COR-L47 (cell line): Measurements from ENCODE around the gene ARHGAP26.

ENCODE experiments used
- DNase-seq: peaks from one replicate; lab custom pipeline; 2025; lab: John Stamatoyannopoulos, UW

The ARHGAP26 gene

DNA sequence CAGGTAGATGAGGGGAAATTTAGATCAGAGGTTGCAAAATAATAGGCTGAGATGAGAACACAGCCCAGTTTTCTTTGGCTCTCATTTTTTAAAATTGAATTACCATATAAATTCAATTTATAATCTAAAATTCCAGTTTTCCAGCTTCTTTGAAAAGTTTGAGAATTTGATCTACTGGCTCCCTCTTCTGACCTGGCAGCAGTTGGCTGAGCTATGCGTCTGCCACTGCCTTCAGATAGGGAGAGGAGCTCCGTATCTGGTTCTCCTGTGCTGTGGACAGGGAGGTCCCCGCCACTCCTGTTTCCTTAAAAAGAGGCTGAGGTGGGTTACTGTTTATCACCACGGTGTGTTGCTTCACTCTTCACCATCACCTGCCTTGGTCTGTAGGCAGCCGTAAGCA is 103.7 kb downstream of the ARHGAP26 start:
- no peak for DNase-seq

DNA sequence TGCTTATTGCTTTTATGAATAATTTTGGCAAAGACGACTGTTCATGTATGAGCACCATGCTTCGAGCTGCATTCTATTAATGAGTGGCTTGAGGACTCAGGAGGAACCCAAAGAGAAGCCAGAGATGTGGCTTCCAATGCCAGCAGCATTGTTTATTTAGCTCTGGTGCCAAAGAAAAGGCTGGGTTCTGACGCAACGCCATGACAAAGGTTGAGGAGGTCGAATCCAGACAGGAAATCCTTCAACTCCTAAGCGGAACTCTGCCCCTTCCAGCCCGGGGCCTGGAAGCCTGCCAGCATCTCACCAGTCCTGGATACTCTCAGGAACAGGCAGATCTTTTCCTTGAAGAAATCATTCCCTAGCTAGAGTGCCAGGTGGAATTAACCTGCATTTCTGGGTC is 104.4 kb downstream of the ARHGAP26 start:
- DNase-seq: no peak

DNA sequence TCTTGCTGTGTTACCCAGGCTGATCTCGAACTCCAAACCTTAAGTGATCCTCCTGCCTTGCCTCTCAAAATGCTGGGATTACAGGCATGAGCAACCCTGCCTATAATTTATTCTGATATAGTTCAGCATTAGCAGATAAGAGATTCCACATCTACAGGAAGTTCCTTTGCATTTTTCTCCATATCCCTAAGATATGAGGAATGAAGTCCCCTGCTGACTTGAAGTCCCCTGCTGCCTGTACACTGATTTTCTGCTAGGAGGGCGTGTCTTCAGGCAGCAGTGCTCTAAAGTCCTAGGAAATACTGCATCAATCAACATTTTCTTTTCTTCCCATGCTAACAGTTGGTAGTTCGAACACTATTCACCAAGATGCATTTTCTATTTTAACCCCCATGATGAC is 105.8 kb downstream of the ARHGAP26 start:
- no peak for DNase-seq

DNA sequence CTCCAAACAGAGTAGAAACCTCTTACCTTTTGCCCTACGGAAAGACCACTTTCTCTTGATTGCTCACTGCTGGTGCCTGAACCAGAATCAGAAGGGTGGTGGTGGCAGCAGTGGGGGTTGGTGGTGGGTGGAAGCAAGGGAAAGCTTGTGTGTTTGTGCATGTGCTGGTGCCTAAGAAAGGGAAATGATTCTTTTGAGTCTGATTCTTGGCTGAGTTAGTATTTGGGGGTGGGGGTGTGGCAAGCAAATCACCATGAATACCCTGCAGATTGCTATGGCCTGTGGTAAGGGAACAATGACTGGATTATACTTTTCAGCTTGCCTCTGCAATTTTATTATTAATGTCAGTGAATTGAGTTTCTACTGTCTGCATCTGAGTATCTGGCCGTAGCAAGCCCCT is 106.6 kb downstream of the ARHGAP26 start:
- DNase-seq: no peak

DNA sequence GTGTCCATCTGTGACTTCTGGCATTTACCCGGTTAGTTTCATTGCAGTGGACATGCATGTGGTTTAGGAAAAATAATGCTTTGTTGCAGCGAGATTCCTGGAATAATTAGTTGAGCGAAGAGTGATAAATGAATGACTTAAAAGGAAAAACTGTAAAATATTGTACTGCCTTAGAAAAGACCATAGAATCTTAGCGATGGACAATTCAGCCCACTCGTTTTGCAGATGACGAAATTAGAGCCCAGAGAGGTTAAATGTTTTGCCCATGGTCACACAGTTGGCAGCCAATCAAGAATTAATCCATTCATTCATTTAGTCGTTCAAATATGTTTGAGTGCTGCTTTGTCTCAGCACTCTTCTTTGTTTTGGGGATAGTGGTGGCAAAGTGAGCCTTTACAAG is 107.9 kb downstream of the ARHGAP26 start:
- no peak for DNase-seq

DNA sequence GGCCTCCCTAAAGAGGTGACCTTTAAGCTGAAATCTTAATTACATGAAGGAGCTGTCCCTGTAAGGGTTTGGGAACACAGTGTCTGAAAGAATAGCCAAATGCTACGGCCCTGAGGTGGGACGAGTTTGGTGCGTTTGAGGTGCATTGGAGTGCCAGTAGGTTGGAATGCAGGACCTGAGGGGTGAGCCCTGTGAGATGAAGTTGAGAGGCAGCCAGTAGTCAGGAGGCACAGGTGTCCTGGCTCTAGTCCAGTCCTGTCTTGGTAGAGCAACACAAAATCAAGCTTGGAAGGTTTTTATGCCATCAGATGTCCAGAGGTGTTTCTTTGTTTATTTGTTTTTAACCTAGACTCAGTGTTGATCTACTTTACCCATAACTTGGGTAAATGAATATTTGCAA is 108.5 kb downstream of the ARHGAP26 start:
- DNase-seq: no peak

DNA sequence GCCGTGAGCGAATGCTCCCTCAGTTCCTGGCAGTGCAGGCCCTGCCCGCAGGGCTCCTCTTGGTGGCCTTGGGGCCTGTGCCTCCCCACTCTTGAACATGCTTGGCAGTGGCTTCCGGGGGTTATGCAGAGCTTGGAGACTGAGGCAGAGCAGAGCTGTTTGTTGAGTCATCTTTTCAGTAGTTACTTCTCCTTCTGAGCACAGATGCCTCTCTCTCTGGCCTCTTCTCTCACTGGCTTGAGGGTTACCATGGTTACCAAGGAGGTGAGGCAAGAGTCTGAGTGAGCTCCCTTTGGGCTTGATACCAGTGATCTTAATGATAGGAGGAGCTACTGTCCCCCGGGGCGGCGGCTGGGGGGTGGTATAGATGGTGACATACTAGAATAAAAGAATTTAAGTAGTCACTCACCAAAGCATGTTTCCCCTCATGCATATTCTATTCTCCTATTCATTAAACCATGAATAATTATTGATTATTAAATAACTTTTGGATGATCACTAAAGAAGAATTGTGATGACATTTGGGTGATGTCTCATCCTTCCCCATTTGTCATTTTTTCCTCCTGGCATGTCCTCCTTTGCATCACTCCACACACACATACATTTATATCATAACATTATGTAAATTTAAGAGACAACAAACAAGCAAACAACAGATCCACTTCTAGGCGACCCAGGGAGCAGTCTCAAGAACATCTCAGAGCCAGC is 111.1 kb downstream of the ARHGAP26 start:
- DNase-seq: no peak

DNA sequence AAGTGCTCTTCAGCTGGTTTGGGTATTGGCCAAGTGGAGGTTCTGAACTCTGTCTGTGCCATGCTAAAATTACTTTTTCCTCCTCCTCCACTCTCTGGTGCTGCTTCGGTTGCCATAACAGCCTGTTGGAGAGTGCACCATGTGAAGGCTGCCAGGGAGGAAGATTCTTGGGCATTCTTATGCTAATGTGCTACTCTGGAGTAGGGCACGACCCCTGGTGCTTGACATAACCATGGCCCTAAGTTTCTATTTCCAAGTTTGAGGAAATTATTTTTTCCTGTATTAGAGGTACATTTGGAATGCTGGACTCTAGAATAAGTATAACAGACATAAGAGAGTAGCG is 111.6 kb downstream of the ARHGAP26 start:
- no peak for DNase-seq

DNA sequence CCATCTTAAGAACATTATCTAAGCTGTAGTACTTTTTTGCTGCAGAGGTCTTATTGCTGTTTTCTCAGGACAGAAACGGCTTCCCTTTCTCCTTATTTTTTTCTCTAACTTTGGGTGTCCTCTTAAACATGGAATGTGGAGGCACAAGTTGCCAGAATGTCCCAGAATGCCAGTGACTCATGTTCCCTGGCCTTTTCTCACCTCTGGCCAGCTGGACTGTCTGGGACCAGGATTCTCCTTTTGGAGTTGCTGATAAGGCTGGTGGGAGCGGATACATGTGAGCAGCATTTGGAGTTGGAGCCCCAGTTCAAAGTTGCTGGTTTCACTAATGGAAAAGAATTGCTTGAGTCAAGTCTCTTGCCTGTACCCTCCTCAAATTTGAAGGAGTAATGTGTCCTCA is 112.8 kb downstream of the ARHGAP26 start:
- no peak for DNase-seq

DNA sequence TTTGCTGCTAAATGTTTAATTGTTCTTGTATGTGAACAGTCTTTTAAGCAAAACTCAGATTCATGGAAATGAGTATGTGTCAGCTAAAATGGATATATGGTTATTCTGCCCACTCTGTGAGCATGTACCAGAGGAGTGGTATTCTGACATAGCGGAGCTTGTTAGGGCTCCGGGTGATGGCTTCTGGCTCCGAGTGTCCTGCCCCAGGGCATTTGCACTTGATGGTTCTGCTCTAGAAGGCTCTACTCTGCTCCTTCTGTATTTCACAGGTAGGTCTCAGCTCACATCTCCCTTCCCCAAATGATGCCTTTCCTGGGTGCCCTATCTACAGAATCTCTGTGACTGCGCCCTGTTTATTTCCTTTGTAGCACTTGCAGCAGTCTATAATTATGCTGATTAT is 113.3 kb downstream of the ARHGAP26 start:
- no peak for DNase-seq

DNA sequence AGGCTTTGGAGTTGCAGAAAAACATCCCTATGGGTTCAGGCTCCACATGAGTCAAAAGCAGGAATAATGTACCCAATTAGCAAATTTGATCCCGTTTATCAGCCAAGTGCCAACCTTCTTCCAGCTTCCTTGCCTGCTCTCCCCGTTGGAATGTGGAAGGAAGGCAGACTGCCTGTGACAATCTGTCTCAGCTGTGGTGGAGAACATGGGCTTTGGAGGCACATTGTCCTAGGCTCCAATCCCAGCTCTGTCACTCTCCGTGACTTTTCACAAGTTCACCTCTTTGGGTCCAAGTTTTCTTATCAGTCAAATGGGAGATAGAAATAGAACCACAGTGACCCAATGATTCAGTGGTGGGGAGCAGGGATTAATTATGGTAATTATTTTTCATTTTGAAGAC is 113.9 kb downstream of the ARHGAP26 start:
- no peak for DNase-seq

DNA sequence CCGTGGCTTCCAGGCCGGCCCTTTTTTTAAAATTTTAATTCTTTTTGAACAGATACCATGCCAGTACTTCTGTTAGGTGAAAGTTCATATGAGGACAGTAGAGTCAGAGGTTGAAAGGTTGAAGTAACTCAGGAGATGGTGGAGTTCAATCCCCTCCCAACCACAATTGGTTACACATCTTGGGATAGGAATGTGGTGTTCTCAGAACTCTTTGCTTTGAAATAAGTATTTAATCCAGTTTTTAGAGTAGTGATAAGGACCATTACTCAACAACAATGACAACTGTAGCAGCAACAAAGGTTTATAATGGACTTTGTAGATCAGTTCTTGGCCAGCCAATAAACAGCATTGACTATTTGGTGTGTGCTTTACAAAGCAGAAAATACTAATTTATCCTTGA is 116.0 kb downstream of the ARHGAP26 start:
- DNase-seq: no peak

DNA sequence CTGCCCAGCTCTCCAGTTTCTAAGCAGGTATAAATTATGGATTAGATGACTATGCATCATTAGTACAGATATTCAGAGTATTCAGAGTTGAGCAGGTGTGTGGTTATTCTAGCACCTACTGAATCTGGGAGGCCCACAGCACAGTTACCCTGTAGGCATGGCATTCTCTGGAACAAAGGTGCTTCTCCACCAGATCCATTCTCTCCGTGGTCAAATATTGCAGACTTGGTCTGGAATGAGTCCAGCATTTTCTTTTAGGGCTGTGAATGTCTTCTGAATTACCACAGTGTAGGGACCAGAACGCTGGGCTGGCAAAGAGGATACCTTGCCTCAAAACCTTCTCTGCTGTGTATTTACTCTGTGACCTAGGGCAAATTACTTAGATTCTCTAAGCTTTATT is 116.8 kb downstream of the ARHGAP26 start:
- no peak for DNase-seq

DNA sequence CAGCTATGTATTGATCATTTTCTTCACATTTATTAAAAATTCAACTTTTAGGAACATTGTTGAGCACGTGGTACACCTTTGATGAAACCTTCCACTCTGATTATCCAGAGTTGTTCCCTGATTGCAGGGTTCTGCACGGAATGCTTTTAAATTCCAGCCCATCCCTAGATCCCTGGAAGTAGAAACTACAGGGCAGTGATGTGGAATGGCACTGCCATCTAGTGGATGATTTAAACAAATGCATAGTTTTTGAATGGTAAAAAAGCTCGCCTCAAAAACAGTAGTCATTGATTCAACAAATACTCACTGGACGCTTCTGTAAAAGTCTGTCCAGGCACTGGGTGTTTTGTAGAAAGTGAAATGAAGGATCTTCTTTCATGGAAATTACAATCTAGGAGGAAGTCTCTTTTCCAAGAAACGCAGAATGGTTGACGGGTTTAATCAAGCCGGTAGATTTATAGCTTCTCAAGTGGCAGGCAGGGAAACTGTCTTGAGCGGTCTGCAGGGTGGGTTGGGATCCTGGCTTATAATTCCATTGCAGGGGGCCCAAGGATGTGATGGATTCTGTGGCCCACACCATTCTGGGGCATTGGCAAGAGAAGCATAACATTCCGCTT is 118.4 kb downstream of the ARHGAP26 start:
- peak; percentile 18 for DNase-seq

DNA sequence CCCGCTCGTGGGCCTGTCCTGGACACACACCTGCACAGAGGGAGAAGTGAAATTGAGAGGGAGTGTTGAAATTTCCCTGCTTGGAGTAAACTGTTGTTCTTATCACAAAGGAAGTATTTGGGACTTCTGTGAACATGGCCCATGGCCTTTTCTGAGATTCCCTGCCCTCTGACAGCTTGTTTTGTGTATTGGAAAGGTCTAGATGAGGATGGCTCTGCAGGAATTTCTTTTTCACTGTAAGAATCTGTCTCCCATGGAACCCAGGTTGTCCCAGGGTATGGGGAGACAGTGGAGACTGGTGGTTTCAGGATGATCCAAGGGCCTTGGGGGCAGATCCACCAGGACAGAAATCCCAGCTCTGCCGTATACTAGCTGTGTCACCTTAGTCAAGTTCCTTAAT is 121.8 kb downstream of the ARHGAP26 start:
- no peak for DNase-seq

DNA sequence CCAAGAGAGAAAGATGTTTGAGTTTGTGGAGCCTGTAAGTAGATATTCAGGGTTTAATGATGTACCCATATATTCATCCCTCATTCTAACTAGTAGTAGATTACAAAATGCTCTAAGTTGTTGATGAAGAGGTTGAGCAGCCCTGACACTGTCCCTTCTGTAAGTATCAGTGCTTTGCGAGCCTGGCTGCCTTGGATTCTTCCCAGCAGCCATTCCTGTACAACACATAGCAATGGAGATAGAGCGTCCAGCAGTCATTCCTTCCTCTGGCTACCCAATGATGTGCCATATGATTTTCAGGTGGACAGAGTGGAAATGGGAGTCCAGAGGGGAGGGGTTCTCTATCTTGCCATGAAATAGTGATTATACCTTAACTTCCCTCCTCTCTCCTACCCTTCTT is 124.1 kb downstream of the ARHGAP26 start:
- DNase-seq: no peak

DNA sequence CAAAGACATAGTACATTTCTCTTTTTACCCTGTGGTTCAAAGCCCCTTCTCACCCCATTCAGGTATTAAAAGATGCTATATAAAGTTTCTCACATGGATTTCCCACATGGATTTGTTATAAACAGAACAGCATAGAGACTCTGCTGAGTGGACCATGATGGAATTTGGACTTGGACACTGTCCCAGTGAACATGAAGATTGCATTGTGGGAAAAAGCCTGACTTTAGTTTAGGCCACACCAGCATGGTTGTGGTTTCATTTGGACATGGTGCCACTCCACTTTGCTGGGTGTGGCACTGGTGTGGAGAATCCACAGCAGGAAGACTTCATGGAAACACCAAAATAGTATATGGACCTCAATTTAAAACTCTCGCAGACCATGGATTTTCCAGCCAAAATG is 124.6 kb downstream of the ARHGAP26 start:
- no peak for DNase-seq

DNA sequence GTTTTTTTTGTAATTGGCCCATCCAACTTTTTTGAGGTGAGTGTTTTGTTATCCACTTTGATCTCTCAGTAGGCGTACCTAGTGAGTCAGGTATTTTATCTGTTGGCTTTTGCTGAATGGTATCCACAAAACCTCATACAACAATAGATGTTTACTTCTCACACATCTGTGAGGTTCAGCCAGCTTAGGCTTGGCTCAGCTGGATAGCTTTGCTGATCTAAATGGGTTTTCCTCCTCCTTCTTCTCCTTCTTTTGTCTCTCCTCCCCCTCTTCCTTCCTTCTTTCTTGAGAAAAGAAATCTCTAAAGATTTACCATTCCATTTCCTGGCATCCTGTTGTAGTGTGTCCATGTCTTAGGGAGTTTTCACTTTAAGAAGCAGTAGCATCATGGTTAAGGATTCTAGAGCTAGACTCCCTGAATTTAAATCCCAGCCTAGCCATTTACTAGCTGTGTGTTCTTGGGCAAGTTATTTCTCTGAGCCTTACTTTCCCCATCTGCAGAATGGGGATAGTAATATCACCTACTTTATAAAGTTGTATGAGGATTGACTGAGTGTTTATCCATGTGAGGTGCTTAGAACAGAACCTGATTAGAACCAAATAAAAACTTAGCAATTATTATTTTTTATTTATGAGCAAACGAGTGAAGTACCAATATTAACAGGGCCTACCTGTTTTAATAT is 126.3 kb downstream of the ARHGAP26 start:
- no peak for DNase-seq

DNA sequence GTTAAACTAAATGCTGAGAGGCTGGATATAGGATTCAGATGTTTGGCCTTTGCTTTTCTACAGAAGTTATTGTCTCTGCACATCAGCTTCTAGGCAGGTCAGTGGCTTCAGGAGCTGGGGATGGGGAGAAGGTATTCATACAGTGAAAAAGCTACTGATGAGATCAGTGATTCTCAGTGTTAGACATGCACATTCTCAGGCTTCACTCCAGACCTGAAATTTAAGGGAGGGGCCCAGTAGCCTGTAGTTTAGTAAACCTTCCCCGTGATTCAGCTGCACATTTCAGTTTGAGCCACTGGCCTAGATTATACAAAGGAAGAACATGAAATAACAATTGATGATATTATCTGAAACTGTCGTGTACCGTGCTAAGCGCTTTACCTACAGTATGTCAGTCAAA is 127.2 kb downstream of the ARHGAP26 start:
- no peak for DNase-seq

DNA sequence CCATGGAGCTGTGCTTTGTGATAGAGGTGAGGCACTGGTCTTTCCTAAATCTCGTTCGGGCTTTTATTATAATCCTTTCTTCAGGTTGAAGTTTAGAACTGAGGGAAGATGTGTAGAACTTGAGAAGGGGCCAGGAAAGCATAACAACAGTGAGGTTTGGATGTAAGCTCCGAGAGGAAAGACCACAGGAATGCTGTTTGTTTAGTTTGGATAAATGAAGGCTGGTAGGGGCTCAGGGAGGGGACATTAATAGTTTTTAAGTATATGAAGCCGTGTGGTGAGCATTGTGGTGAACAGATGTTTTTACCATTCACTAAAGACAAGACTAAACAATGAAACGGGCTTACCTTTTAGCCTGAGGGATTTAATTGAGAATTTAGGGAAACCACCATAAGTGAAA is 130.8 kb downstream of the ARHGAP26 start:
- no peak for DNase-seq

DNA sequence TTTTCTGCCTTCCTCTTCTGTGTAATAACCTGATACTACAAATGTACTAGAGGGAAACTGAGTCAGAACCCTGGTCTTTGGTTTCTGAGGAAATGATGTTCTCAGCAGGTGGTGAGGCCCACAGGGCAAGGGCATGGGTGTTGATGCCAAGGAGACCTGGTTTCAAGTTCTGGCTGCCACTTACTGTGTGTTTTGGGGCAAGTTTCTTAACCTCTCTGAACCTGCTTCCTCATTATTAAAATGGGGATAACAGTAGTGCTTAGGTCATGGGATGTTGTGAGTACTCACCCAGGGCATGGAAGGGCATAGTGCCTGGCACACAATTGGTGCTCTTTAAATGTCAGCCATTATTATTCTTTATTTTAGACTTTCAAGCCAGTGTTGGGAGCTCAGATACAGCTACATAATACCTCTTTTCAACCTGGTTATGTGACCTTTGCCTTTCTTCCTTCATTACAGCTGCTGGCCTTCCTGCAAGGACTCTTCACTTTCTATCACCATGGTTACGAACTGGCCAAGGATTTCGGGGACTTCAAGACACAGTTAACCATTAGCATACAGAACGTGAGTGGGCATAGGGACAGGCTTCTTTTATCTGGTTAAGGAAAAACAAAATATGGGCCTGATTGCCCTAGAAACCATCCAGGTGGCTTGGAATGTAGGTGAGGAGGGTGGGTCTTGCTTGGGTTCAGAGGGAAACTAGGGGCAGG is 131.5 kb downstream of the ARHGAP26 start:
- DNase-seq: no peak

DNA sequence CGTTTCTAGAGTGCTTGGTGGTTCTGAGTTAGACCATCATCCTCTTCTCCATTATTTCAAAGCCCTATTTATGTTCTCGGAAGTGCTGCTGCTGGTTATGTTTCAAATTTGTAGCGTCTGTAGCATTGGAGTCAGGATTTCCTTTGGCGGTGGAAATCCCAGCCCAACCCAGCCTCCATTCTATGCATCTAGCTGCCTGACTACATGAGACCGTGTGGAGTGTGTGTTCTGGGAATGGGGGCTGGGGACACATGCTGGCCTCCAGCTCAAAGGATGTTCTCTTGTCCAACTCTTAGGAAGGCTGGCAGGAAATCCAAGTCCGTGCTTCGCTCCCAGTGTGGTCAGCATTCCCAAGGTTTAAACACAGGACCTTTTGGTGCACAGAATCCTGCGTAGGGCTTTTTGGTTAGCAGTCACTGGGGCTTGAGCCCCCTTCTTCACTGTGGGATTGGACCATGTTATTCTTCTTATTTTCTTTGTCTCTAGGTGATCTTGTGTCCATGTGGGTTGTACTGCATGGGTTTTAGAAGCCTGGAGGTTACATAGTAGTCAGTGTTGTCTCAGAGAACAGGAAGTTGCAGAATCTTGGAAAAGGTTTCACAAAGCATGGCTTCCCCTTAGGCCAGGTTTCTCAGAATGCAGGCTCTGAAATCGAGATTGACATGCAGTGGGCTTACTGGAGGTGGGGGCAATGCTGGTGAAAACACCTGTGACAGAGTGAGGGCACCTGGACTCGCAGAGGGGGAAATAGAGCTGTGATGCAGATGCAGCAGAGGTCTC is 132.2 kb downstream of the ARHGAP26 start:
- no peak for DNase-seq
